Measurements from ENCODE around the gene CTSC. TPM values are rescaled to one million over a fixed set of nuclear protein-coding genes. Genes with fewer than 3 reads are reported as not detected.

CTSC gene
- total RNA-seq, 1 experiment from 2014 or later, result 38.0 TPM

DNA sequence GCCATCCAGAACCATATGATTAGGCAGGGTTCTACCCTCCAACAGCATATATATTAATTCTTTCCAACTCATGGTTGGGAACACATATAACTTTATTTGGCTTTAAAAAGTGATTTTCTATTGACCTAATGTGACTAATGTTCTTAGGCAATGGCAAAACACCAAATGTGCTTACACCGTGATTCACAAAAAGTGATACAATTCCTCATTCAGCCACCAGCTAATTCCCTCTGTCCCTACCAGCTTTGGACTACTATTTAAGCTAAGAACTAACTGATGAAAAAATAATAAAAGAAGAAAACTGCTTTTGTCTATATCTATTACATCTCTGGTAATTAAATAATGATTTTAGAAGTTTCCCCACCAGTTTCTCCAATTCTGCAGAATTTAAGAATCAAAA, 4.7 kb downstream of the CTSC start:
- Histone ChIP-seq H3K36me3 (ENCODE audit: control insufficient read depth in 1 of 2, insufficient read depth in 2 of 2, low read length in 2 of 2) (peaks cover 4 to 15% of the 10 kb centered on the region in 2 experiments; a peak in 3 of 4 replicates), H3K27ac (ENCODE audit: low read depth, low read length) (no peak overlapping the region), H3K9me3 (ENCODE audit: control insufficient read depth in 1 of 2, insufficient read depth in 1 of 2, low read depth in 1 of 2, low read length in 2 of 2) (no peaks in the 10 kb centered on the region), H3K79me2 (ENCODE audit: insufficient read depth, low read length) (peaks cover 9% of the 10 kb centered on the region), H3K9me2 (ENCODE audit: insufficient read depth) (no peaks in the 10 kb centered on the region), H2AFZ (ENCODE audit: low read depth, low read length, poor library complexity, severe bottlenecking) (no peak overlapping the region), H3K9ac (ENCODE audit: low read length) (no peak overlapping the region), H3K4me1 (ENCODE audit: control insufficient read depth in 1 of 2, insufficient read depth in 2 of 2, low read length in 2 of 2) (peaks cover 0 to 12% of the 10 kb centered on the region in 2 experiments; a peak in 2 of 4 replicates), H4K20me1 (ENCODE audit: insufficient read depth) (no peaks in the 10 kb centered on the region), H3K4me3 (replicated peaks in 1 of 2; ENCODE audit: low read depth in 1 of 2, low read length in 2 of 2) (no peak overlapping the region), H3K27me3 (ENCODE audit: insufficient read depth, low read length) (no peaks in the 10 kb centered on the region), H3K4me2 (ENCODE audit: low read length) (no peak overlapping the region)
- POLR2A ChIA-PET, result no interaction called here
- TF ChIP-seq, protein P1, sequence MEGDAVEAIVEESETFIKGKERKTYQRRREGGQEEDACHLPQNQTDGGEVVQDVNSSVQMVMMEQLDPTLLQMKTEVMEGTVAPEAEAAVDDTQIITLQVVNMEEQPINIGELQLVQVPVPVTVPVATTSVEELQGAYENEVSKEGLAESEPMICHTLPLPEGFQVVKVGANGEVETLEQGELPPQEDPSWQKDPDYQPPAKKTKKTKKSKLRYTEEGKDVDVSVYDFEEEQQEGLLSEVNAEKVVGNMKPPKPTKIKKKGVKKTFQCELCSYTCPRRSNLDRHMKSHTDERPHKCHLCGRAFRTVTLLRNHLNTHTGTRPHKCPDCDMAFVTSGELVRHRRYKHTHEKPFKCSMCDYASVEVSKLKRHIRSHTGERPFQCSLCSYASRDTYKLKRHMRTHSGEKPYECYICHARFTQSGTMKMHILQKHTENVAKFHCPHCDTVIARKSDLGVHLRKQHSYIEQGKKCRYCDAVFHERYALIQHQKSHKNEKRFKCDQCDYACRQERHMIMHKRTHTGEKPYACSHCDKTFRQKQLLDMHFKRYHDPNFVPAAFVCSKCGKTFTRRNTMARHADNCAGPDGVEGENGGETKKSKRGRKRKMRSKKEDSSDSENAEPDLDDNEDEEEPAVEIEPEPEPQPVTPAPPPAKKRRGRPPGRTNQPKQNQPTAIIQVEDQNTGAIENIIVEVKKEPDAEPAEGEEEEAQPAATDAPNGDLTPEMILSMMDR (IDR thresholded peaks at IDR 0.05 in 2 of 3, conservative IDR thresholded peaks at IDR 0.05 in 1 of 3; ENCODE audit: borderline replicate concordance in 1 of 3, insufficient read depth in 1 of 3, low read depth in 2 of 3, low read length in 2 of 3), result no peak
- TF ChIP-seq ELF1 (IDR thresholded peaks at IDR 0.05; ENCODE audit: borderline replicate concordance, low read depth), result no peak
- TF ChIP-seq SP1 (IDR thresholded peaks at IDR 0.05; ENCODE audit: low read depth), result no peak
- TF ChIP-seq, protein P2, sequence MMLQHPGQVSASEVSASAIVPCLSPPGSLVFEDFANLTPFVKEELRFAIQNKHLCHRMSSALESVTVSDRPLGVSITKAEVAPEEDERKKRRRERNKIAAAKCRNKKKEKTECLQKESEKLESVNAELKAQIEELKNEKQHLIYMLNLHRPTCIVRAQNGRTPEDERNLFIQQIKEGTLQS (IDR thresholded peaks at IDR 0.05), result no peak
- no peak for TF ChIP-seq EZH2phosphoT487 (IDR thresholded peaks at IDR 0.05; ENCODE audit: borderline replicate concordance)
- TF ChIP-seq ZNF274 (IDR thresholded peaks at IDR 0.05; ENCODE audit: low read depth, low read length), result no peak
- TF ChIP-seq CEBPB (IDR thresholded peaks at IDR 0.05; ENCODE audit: low read depth), result no peak
- TF ChIP-seq JUND (IDR thresholded peaks at IDR 0.05), result no peak
- ATAC-seq (no peak), DNase-seq (ENCODE audit: low read depth, low spot score) (no peak)
- intact Hi-C loops (cut with micrococcal nuclease), result no loop called here
- RAD21 ChIA-PET (ENCODE audit: low non-redundant PET in 1 of 2, low total read pairs in 2 of 2, uncharacterized antibody in 2 of 2, unreplicated experiment in 2 of 2), result no interaction called here
- BruUV-seq (replicated peaks), result no TSS peak
- CTCF ChIA-PET, result no interaction called here

All from HCT116 (cell line).